Measurements from ENCODE around the gene ANXA4.
A peak's percentile ranks its signal among the peaks of the same experiment; 100 is the strongest.
"Not testable (repeated sequence)": the region's sequence is repeated elsewhere in the genome, so short reads cannot be mapped to it uniquely, and the experiment has no call there.

Gene ANXA4

GRCh38 chr2:69762513-69763494 lies 20.9 kb downstream of the ANXA4 start:
- no peak for DNase-seq (ENCODE audit: low read depth)
- in situ Hi-C loops (cut with HindIII; ENCODE audit: low sequenced_read_pairs), result no loop called here
- no peak for TF ChIP-seq CTCF (IDR thresholded peaks at IDR 0.05; ENCODE audit: low read depth, low read length, missing control alignments)
- H3K4me3 ChIP-seq (ENCODE audit: low read depth, low read length), result no peak overlapping the region

- in situ Hi-C loops (cut with HindIII; ENCODE audit: low sequenced_read_pairs); H3K4me3 ChIP-seq (ENCODE audit: low read depth, low read length); DNase-seq (ENCODE audit: low read depth): not testable (repeated sequence)
Measured at GRCh38 chr2:69763831-69764230, 21.9 kb downstream of the ANXA4 start.

- in situ Hi-C loops (cut with HindIII; ENCODE audit: low sequenced_read_pairs), result no loop called here
- no peak for DNase-seq (ENCODE audit: low read depth)
- H3K4me3 ChIP-seq (ENCODE audit: low read depth, low read length), result no peak overlapping the region
- TF ChIP-seq CTCF (IDR thresholded peaks at IDR 0.05; ENCODE audit: low read depth, low read length, missing control alignments), result no peak
Measured at GRCh38 chr2:69764286-69765095, 22.6 kb downstream of the ANXA4 start.

- H3K4me3 ChIP-seq (ENCODE audit: low read depth, low read length), result no peak overlapping the region
- in situ Hi-C loops (cut with HindIII; ENCODE audit: low sequenced_read_pairs), result no loop called here
- DNase-seq (ENCODE audit: low read depth), result no peak
- no peak for TF ChIP-seq CTCF (IDR thresholded peaks at IDR 0.05; ENCODE audit: low read depth, low read length, missing control alignments)
Measured at GRCh38 chr2:69765096-69765380, 23.1 kb downstream of the ANXA4 start.

- in situ Hi-C loops (cut with HindIII; ENCODE audit: low sequenced_read_pairs), result no loop called here
- no peak for TF ChIP-seq CTCF (IDR thresholded peaks at IDR 0.05; ENCODE audit: low read depth, low read length, missing control alignments)
- H3K4me3 ChIP-seq (ENCODE audit: low read depth, low read length), result no peak overlapping the region
- no peak for DNase-seq (ENCODE audit: low read depth)
Measured at GRCh38 chr2:69766014-69766413, 24.1 kb downstream of the ANXA4 start.

- no peak for DNase-seq (ENCODE audit: low read depth)
- TF ChIP-seq CTCF (IDR thresholded peaks at IDR 0.05; ENCODE audit: low read depth, low read length, missing control alignments), result peak; percentile 23
- in situ Hi-C loops (cut with HindIII; ENCODE audit: low sequenced_read_pairs), result no loop called here
- H3K4me3 ChIP-seq (ENCODE audit: low read depth, low read length), result no peak overlapping the region
Measured at GRCh38 chr2:69767034-69767433, 25.1 kb downstream of the ANXA4 start.

GRCh38 chr2:69768235-69768634 lies 26.3 kb downstream of the ANXA4 start:
- TF ChIP-seq CTCF (IDR thresholded peaks at IDR 0.05; ENCODE audit: low read depth, low read length, missing control alignments), result no peak
- in situ Hi-C loops (cut with HindIII; ENCODE audit: low sequenced_read_pairs), result no loop called here
- no peak for DNase-seq (ENCODE audit: low read depth)
- no peak overlapping the region for H3K4me3 ChIP-seq (ENCODE audit: low read depth, low read length)
